HepG2 (cell line): ENCODE measurements around the gene ORC3. TPM values are rescaled to one million over a fixed set of nuclear protein-coding genes. Genes with fewer than 3 reads are reported as not detected.

Experiments
- ATAC-seq: fragments of 200-7000 bp; cut with Tn5 transposase; 3 replicates; pipeline ENCODE4 v1.9.1; 2020; ENCODE audit warnings: mild to moderate bottlenecking, moderate library complexity
- BruUV-seq: library from RNA; stranded (reverse); fragments of 400-500 nt; replicated peaks from 2 replicates; lab custom pipeline; 2021; lab: Mats Ljungman, UMichigan
- CTCF ChIA-PET: fragments of 300-600 bp; formaldehyde crosslinking; extraction: SDS; loops from one replicate; lab custom pipeline; 2021; ENCODE audit warnings: low total read pairs, inconsistent platforms, low intra/inter-chr PET ratio; lab: Yijun Ruan, JAX
- POLR2A ChIA-PET: fragments of 350-600 bp; sonication (Branson Sonifier 250); formaldehyde crosslinking; loops from one replicate; lab custom pipeline; 2020; ENCODE audit warnings: antibody characterized with exemption, inconsistent platforms; lab: Yijun Ruan, JAX
- DNase-seq: peaks from one replicate; pipeline ENCODE4 v3.0.0-alpha.2; 2015; ENCODE audit warnings: low spot score
- FAIRE-seq: peaks from 3 replicates; lab custom pipeline; 2011; peaks lifted over from hg19 to GRCh38; lab: Jason Lieb, UNC
- H2AFZ ChIP-seq: one replicate; pipeline ENCODE4 v1.6.1; 2011; ENCODE audit warnings: low read length, inconsistent platforms
- H3K27ac ChIP-seq: fragments of 300-600 bp; 3 replicates; pipeline ENCODE4 v1.8.0; 2011; ENCODE audit warnings: mixed run types, mild to moderate bottlenecking, mixed read lengths, low read length, inconsistent platforms; ENCODE audit not compliant: insufficient read depth; ENCODE audit errors: extremely low read length
- H3K27me3 ChIP-seq, 2 experiments: fragments of 200-600 bp in 1 of 2; 2 replicates in 1 of 2; 3 replicates in 1 of 2; pipeline versions ENCODE4 v1.6.0 to v1.8.0; 2011; ENCODE audit warnings: low read length in 2 of 2, mild to moderate bottlenecking in 2 of 2, moderate library complexity in 2 of 2, inconsistent platforms in 1 of 2; ENCODE audit not compliant: insufficient read depth in 2 of 2, control insufficient read depth in 1 of 2
- H3K36me3 ChIP-seq, 2 experiments: fragments of 200-600 bp in 1 of 2; replicated peaks in 1 of 2; 2 replicates in 1 of 2; 3 replicates in 1 of 2; pipeline versions ENCODE4 v1.5.1 to v1.8.0; 2011; ENCODE audit warnings: low read length in 2 of 2, inconsistent platforms in 1 of 2; ENCODE audit not compliant: insufficient read depth in 2 of 2, control insufficient read depth in 1 of 2
- H3K4me1 ChIP-seq: 2 replicates; pipeline ENCODE4 v1.5.1; 2012; ENCODE audit warnings: low read length, inconsistent platforms; ENCODE audit not compliant: insufficient read depth
- H3K4me2 ChIP-seq: 2 replicates; pipeline ENCODE4 v1.6.0; 2011; ENCODE audit warnings: low read depth, low read length, inconsistent platforms
- H3K4me3 ChIP-seq, 3 experiments: fragments of 200-600 bp in 1 of 3; sonication (generic), shearing (Covaris generic) in 1 of 3; replicated peaks in 1 of 3; 2 replicates each; pipeline ENCODE4 v1.5.1; 2011 to 2016; ENCODE audit warnings: low read length in 3 of 3, inconsistent platforms in 2 of 3, low read depth in 2 of 3, mild to moderate bottlenecking in 2 of 3, control low read depth in 1 of 3, mixed read lengths in 1 of 3; ENCODE audit not compliant: insufficient read depth in 1 of 3
- H3K79me2 ChIP-seq: one replicate; pipeline ENCODE4 v1.6.1; 2011; ENCODE audit warnings: low read length, inconsistent platforms; ENCODE audit not compliant: insufficient read depth
- H3K9ac ChIP-seq: 2 replicates; pipeline ENCODE4 v1.6.0; 2011; ENCODE audit warnings: mild to moderate bottlenecking, low read depth, low read length, inconsistent platforms; ENCODE audit not compliant: insufficient read depth
- H3K9me3 ChIP-seq: 2 replicates; pipeline ENCODE4 v1.5.1; 2012; ENCODE audit warnings: mild to moderate bottlenecking, low read length
- H4K20me1 ChIP-seq: 2 replicates; pipeline ENCODE4 v1.6.0; 2011; ENCODE audit warnings: inconsistent platforms, mild to moderate bottlenecking, low read length, moderate library complexity; ENCODE audit not compliant: insufficient read depth
- ATF2 ChIP-seq: sonication (generic); formaldehyde crosslinking; IDR thresholded peaks from 2 replicates; pipeline ENCODE4 v1.4.0; 2020; ENCODE audit warnings: missing genetic modification reagents
- ATF3 ChIP-seq: sonication (generic); formaldehyde crosslinking; IDR thresholded peaks from 2 replicates; pipeline ENCODE4 v1.4.0; 2020; ENCODE audit warnings: missing genetic modification reagents
- ETS1 ChIP-seq: sonication (generic); formaldehyde crosslinking; IDR thresholded peaks from 2 replicates; pipeline ENCODE4 v1.4.0; 2020; ENCODE audit warnings: missing genetic modification reagents
- SNAPC5 ChIP-seq: sonication (generic); formaldehyde crosslinking; IDR thresholded peaks from 2 replicates; pipeline ENCODE4 v1.8.1; 2023; ENCODE audit warnings: mild to moderate bottlenecking, missing genetic modification reagents, borderline replicate concordance
- THAP9 ChIP-seq: sonication (generic); formaldehyde crosslinking; IDR thresholded peaks from 2 replicates; pipeline ENCODE4; 2020; ENCODE audit warnings: missing genetic modification reagents, mild to moderate bottlenecking, borderline replicate concordance
- ZBTB7B ChIP-seq: sonication (generic); formaldehyde crosslinking; IDR thresholded peaks from 2 replicates; pipeline ENCODE4 v1.4.0; 2020; ENCODE audit warnings: missing genetic modification reagents
- WGBS: methylation state at CpG from one replicate; pipeline ENCODE4 v1.1.6; 2017; ENCODE audit warnings: low lambda C conversion rate; 5-methylcytosine and 5-hydroxymethylcytosine counted together
- in situ Hi-C: cut with HindIII; loops from 2 replicates; pipeline ENCODE4 v1.10.0; 2017; ENCODE audit warnings: low pct_unique_long_range_greater_than_20kb; ENCODE audit not compliant: extremely low pct_ligation_motif_present
- intact Hi-C: fragments of 100-400 bp; cut with micrococcal nuclease; formaldehyde crosslinking; loops from one replicate; pipeline ENCODE4 v1.10.0; 2022; ENCODE audit not compliant: unreplicated experiment
- polyA plus RNA-seq, 8 experiments: library from polyadenylated mRNA; depleted of rRNA in 3 of 8; stranded (reverse) in 7 of 8; unstranded in 1 of 8; fragments of >200 nt; fragmentation: Illumina TruSeq in 4 of 8; extraction: Trizol in 4 of 8; gene quantifications; 2 replicates each; pipeline versions ENCODE4 v1.2.1 to v1.2.3, GENCODE V29; 2011 to 2016; ENCODE audit warnings: low read depth in 4 of 8, missing spikeins in 1 of 8, mixed read lengths in 1 of 8; ENCODE audit not compliant: insufficient read depth in 1 of 8
- total RNA-seq, 5 experiments: library from RNA; depleted of rRNA; stranded (reverse); fragments of >200 nt; fragmentation: Illumina TruSeq; extraction: Trizol; gene quantifications; 2 replicates each; pipeline ENCODE4 v1.2.3, GENCODE V29; 2016; ENCODE audit warnings: low read depth in 1 of 5

ORC3 gene
- total and polyA plus RNA-seq, 2 of the 13 experiments (the other 11 are each of a cell fraction or from before 2014, with no cell fraction given) = 21.8 to 43.5 TPM

- Histone ChIP-seq H3K9me3 (no peaks in the 10 kb centered on the region), H3K4me3 (no peak overlapping the region), H2AFZ (no peak overlapping the region), H3K9ac (no peak overlapping the region), H4K20me1 (no peaks in the 10 kb centered on the region), H3K79me2 (no peaks in the 10 kb centered on the region), H3K36me3 (peaks cover 0 to 19% of the 10 kb centered on the region in 2 experiments; a peak in 4 of 5 replicates), H3K4me2 (no peak overlapping the region), H3K27ac (no peak overlapping the region), H3K4me1 (no peaks in the 10 kb centered on the region), H3K27me3 (no peaks in the 10 kb centered on the region)
- FAIRE-seq = no peak
- TF ChIP-seq SNAPC5 (CRISPR knock-in tag) = no peak
- ATAC-seq = no peak
- ChIA-PET POLR2A (interaction anchor here (0.6 kb wide), 1 partner anchor 759 kb away, joined by 3 read pairs; no protein-coding TSS in a partner anchor), CTCF (no interaction called here)
- WGBS = 94% methylated on average over 4 of the region's 4 CpGs
- BruUV-seq = no TSS peak
- in situ Hi-C loops = no loop called here
- no peak for DNase-seq
- intact Hi-C loops = no loop called here
Measured at GRCh38 chr6:87639373-87639772, 49.4 kb downstream of the ORC3 start.

DNA sequence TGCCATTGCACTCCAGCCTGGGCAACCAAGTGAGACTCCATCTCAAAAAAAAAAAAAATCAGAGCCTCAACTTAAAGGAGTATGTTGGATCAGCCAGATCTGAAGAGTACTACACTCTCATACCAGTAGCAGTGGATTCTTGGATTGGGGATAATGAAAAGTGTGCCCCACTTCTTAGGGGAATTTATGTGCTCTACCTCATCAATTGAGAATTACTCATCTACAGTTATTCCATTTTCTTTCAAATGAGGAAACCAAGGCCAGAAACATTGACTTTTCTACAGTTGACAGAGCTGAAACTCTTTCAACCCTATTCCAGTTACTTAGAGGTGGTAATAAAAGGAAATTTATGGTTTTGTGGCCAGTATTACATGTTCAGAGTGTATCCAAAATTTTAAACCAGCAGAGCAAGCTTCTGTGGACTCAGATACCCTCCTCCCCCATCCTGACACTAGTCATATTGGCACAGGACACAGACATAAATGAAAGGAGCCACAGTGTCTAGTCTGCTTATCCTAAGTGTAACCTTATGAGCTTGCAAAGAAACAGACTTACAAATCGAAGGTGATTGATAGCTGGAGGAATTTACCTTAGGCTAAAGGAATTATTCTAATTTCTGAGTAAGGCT, 51.2 kb downstream of the ORC3 start:
- Histone ChIP-seq H3K4me1 (no peaks in the 10 kb centered on the region), H3K79me2 (no peaks in the 10 kb centered on the region), H3K27me3 (no peaks in the 10 kb centered on the region), H2AFZ (no peak overlapping the region), H3K9me3 (no peaks in the 10 kb centered on the region), H3K4me2 (no peak overlapping the region), H3K36me3 (peaks cover 0 to 14% of the 10 kb centered on the region in 2 experiments; a peak in 4 of 5 replicates), H4K20me1 (no peaks in the 10 kb centered on the region), H3K27ac (no peak overlapping the region), H3K9ac (no peak overlapping the region), H3K4me3 (no peak overlapping the region)
- DNase-seq (peak; percentile 3), FAIRE-seq (no peak), ATAC-seq (no peak)
- ChIA-PET CTCF (no interaction called here), POLR2A (no interaction called here)
- WGBS = 78% methylated on average over 1 of the region's 1 CpG
- intact Hi-C loops (no loop called here), in situ Hi-C loops (no loop called here)
- no TSS peak for BruUV-seq
- no peak for TF ChIP-seq ATF3
- TF ChIP-seq THAP9 = no peak
- TF ChIP-seq ATF2 (CRISPR knock-in tag) = no peak
- TF ChIP-seq ETS1 (CRISPR knock-in tag) = no peak
- TF ChIP-seq ZBTB7B (CRISPR knock-in tag) = no peak
